GM18519 (cell line): ENCODE data around the gene DSTN.

Source experiments
- ATAC-seq: cut with Tn5 transposase; IDR thresholded peaks from one replicate; pipeline ENCODE4 v1.9.1; 2021; ENCODE audit warnings: mild to moderate bottlenecking, moderate library complexity; ENCODE audit not compliant: unreplicated experiment, low FRiP score

Gene DSTN

DNA sequence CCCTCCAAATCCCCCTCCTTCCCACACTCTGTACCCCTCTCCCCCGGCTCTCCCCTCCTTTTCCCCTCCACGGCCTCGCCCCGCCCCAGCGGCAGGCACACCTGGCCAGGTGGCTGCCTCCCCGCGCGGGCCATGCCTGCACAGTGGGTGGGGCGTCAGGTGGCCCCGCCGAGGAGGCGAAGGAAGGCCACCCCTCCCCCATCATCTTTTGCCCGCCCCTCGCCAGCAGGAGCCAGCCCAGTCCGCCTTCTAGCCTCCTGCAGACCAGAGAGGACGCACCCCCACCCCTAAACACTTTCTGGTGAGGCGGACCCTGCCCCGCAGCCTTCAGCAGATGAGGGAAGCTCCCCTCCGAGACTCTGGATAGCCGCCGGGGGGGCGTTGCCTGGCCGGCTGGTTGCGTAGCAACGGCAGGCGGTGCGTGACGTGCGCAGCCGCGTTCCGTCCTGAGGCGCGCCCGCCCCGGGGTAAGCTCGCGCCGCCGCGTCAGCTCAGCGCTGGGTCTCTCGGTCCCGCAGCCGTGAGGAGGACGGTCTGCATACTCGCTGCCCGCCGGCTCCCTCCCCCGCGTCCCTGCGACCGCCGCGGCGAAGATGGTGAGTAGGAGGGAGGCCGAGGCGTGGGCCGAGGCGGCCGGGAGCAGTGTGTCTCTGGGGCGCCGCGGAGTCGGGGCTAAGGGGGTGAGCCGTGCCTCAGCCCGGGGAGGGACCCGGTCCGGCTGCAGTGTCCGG, at the start of gene DSTN:
Gene DSTN (plus strand): TSS at position 460 of the 731 bp plus-strand sequence. CDS start 134 bp downstream, at position 594.
- ATAC-seq = peak; percentile 90

DNA sequence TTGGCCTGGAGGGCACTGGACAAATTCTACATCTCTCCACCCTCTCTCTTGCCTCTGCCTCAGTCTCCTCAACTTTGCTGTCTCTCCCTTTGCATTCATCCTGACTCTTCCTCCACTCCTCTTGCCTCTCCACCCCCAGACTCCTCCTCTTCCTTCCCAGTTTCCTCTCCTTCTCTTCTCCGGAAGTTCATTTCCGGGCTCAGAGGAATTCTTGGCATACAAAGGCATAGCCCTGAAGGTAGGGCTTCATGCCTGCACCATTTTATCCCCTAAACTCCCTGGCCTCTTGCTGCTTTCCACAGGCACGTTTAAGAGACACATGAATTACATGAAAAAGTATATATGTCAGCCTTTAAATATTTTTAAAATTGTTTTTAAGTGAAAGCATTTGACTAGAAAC, 49.3 kb upstream of the DSTN start:
- ATAC-seq = no peak

DNA sequence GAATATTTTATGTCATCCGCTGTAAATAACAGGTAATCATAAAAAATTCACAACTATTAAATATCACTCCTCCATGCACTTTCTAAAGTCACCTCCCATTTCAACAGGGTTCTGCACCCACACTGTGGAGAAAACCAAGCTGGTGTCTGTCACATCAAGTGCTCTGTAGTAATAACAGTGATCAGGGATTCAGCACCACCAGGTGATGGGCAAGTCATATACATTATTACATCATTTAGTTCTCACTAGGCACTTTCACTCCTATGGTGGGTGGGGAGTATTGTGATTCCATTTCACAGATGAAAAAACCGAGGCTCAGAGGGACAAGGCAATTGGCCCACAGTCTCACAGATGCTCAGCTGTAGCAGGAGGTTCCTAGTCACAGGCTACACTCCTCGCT, 47.3 kb upstream of the DSTN start:
- no peak for ATAC-seq

DNA sequence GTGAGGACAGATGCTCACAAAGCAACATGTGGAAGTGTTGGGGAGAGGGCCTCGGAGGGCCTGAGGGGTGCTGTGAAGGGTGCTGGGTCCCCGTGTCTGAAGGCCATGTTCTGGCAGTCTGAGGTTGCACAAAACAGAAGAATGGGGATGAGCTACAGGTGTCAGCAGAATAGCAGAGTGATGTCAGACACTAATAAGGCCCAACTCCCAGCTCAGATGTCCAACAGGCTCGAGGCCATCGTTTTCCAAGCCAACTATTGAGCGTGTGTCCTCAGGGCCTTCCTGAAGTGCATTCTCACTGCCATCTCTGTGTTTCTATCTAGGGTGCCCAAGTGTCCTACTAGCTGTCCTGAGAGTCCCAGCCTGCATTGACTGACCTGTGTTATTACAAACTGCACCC, 46.5 kb upstream of the DSTN start:
- ATAC-seq = no peak

DNA sequence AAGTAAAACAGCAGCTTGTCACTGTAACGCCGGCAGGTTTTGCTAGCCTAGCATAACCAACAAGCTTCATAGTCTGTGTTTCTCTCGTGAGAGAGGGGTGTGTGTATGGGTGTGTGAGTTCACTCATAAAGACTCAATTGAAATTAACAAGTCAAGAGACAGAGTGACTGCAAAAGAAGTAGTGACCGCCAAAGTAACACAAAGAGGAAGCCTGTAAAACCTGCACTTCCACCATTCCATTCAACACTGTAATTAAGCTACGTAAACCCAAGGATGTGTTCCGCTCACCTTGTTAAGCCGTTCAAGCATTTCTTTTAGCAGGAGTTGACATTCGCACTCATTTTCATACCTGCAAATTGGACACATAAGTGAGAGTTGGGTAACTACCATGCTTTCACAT, 45.3 kb upstream of the DSTN start:
- no peak for ATAC-seq

DNA sequence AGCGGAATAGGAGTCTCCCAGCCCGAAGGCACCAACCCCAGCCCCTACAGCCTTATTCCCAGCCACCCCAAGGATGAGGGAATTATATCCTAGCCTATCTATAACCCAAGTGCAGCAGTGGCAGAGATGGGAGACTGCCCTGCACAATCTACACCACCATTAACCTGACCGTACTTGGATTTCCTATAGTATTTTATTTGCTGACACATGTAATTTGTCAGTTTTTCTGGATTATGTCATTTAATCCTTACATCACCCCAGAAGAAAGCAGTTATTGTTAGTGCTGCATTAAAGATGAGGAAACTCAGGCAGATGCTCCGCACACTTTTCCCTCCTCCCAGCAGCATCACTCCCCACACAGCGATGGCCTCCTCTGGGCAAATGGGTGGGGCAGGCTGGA, 44.7 kb upstream of the DSTN start:
- no peak for ATAC-seq

DNA sequence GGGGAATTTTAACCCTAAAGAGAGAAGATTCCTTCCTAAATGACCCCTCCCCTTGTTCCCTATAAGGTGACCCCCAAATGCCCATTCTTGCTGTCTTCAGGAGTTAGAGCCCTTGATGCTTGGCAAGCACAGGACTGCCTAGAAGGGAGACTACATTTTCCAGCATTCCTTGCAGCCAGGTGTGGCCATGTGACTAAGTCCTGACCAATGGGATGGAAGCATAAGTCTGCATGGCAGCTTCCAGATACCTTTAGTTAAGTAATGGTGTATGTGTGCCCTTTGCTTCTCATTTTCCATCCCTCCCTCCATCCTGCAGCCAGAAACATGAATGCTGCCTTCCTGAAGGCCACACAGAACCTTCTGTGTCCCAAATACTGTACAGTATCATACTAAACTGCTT, 44.2 kb upstream of the DSTN start:
- peak; percentile 59 for ATAC-seq

DNA sequence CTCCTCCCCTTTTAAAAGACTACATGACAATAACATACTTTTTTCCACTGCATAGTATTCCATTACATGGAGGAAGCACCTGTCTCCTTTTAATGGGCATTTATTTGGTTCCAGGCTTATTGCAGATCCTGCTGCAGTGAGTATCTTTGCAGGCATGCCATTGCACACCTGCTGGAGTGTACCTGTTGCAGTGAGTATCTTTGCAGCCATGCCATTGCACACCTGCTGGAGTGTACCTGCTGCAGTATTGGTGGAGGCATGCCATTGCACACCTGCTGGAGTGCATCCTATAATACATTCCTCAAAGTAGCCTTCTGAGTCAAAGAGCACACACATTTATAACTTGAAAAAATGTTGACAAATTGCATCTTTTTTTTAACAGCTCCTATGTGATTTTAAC, 40.3 kb upstream of the DSTN start:
- no peak for ATAC-seq

DNA sequence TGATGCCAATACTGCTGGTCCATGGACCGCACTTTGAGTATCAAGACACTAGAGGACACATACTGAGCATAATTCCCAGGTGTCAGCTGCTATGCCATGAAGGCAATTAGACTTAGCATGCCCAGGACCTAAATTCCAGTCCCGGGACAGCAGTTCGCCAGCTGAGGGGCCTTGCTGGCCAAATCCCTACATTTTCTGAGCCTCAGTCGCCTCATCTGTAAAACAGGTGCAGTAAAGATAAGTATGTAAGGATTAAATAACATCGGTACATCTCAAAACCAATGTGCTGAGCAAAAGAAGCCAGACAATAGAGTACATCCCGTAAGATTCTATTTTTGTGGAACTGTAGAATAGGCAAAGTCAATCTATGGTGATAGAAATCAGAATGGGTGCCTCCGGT, 39.7 kb upstream of the DSTN start:
- no peak for ATAC-seq

DNA sequence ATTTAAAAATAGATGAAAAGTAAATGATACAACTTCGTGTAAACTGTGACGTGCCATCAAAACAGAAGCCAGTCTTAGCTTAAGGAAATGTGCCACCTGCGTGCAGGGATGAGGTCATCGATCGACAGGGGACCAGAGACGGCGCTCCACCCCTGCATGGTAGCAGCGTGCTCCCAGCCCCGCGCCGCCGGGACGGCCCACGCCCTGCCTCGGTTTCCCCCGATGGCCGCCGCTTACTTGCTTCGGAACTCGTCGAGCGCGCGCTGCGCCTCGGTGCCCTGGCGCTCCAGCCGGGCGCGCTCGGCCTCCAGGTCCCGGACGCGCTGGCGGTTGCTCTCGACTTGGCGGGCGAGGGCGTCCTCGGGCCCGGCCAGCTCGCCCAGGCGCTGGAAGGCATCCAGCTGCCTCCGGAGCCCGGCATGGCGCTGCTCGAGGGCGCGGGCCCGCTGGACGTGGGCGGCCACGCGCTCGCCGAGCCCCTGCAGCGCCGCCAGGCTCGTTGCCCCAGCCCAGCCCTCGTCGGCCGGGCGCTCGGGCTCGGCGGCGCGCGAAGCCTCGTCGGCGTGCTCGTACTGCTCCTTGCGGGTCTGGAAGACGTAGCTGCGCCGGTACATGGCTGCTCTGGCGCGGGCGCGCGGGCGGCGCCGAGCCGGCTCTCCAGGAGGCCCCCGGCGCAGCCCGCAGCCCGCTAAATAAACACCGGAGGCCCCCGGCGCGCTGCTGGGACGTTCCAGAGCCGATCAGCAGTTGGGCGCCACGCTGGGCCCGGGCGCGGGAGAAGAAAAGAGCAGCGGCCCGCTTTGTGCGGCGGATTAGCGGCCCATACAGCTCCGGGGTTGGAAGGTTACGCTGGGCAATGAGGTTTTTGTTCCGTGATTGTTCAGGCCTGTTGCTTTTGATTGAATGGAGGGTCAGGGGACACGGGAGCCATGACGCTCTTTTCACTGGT, 38.9 kb upstream of the DSTN start, which contains the start of gene BFSP1:
Gene BFSP1 (minus strand): TSS at position 664 of the 949 bp plus-strand sequence. CDS start 50 bp downstream, at position 614.
- peak; percentile 50 for ATAC-seq

DNA sequence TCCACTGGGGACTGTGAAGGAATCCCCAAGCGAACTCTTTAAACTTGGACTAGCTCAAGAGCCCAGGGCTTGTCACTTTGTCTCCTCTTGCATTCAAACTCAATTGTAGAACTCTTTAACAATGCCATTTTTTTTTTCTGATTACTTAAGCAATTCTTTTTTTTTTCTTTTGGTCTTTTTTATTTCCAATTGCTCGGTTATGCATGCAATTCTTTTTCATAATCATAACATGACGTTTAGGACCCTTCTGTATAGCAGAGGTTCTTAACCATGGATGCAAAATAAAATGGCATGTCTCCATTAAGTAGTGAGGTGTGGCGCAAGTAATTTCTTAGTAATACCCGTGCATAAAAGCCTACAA, 38.2 kb upstream of the DSTN start:
- ATAC-seq = no peak

DNA sequence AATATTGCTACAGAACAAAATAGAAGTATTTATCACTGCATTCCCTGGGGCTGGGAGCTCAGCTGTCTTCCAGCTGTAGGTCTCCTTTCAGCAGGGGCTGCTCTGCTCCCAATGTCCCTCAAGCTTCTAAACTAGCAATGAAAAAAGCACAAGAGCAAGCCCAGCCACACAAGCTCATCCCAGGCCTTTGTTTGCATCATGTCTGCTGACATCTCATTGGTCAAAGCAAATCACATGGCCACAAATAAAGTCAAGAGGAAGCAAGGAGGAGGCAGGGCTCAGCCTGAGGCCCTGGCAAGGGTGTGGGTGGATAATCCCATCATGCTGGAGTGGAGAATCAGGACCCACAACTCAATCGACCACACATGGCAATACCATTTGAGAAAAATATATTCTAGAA, 36.5 kb upstream of the DSTN start:
- no peak for ATAC-seq

DNA sequence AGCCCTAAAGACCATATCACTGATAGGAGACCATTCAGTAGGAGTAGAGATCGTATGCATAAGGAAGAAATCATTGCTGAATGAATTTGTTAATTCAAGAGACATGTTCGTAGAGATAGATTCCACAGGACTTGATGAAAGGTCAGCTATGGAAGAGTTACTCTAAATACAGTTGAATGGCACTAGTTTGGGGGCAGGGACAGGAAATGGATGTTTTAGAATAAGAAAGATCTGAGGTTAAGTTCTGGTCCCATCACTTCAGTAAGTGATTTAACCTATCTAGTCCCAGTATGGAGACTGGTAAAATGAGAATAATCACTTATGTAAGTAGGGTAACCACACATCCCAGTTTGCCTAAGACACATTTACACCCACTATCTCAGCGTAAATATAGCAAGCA, 35.8 kb upstream of the DSTN start:
- no peak for ATAC-seq

DNA sequence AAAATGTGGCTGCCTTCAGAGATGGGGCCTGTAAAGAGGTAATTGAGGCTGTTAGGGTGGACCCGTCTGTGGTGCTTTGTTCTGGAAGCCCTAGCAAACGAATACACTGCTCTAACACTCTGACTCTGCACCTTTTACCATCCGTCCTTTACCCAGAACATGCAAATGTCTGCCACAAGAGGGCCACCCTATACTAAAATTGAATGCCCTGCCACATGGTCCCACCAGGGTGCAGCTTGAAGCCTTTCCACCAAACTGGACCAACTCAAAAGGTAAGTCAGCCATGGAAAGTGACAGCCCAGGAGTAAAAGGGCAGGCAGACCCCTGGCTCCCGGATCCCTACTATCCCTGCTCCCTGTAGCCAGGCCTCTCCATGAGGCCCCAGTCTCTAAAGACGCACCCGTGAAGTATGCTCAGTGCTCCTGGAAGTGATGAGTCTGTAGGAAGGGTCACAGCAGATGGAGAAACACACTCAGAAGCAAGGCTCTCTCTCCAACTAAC, 32.9 kb upstream of the DSTN start:
- ATAC-seq = peak; percentile 78

DNA sequence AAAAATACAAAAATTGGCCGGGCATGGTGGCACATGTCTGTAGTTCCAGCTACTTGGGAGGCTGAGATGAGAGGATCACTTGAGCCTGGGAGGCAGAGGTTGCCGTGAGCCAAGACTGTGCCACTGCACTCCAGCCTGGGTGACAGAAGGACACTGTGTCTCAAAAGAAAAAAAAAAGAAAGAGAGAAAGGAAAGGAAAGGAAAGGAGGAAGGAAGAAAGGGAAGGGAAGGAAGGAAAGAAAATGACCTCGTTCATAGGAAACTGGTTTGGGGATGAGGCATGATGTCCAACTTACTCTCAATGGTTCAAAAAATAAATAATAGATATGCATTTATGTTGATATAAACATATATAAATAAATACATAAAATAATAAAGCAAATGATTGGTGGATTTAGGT, 31.9 kb upstream of the DSTN start:
- ATAC-seq = no peak

DNA sequence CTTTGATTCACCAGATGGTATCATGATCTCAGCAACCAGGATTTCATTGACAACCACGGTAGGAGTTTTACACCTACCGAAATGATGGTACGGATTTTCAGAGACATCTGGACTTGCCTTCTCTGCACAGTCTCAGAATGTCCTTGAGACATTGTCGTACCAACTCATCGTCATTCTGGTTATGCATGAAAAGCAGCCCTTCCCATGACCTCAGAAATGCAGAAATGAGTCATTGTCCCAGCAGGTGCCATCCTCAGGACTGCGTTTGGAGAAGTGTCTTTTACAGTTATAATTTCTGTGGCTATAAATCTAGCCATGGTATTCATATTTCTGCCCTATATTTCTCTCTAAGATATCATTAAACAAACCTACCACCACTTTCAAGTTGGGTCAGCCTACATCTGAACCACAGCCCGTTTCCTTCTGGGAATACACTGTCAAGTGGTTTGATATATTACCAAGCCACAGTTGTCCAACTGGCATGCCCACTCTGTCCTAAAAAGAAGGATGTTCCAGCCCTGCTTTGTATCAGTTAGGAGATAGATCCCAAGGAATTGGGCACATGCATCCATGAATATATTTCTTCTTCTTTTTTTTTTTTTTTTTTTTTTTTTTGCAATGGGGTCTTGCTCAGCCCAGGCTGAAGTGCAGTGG, 31.2 kb upstream of the DSTN start:
- ATAC-seq = no peak

DNA sequence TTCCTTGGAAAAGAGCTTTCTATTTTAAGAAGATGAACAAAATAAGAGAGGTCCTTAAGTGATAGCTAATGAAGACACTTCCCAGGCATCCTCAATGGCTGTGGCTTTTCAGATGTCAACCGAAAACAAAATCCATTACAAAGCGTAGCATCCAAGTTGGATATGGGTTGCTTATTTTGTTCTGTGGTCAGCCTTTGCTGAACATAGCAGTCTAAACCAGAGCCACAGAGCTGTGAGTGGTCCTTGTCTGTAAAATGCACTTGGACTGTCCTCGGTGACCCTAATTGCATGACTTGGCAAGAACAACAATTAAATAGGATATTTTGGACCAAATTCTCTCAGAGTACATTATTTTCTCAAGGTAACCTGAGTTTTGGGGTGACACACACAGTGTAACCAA, 28.3 kb upstream of the DSTN start:
- no peak for ATAC-seq

DNA sequence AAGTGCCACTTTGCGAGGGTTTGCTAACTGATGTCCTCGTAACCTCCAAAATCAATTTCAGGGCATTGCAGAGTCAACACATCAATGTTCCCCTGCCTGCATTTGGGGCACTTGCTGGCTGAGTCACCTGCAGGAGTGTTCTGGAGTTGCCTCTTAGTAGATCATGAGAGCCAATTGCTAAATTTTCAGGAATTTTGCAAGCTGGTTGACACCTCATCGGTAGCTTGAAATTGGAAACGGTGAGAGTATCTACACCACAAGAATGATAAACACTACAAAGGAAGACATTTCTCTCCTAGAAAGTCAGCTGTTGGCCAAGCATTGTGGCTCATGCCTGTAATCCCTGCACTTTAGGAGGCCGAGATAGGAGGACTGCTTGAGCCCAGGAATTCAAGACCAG, 27.9 kb upstream of the DSTN start:
- ATAC-seq = no peak

DNA sequence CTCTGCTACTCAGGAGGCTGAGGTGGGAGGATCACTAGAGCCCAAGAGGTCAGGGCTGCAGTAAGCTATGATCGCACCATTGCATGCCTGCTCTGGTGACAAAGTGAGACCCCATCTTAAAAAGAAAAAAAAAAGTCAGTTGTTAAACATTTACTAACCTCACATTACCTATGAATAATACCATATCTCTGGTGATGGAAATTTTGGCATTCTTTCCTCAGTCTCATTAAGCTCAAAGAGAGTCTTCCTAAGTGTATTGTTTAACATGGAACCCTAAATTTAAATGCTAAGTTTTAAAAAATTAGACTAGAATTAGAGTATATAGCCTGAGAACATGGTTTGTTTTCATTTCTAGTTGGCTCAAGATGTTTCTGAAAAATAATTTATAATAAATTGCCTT, 27.4 kb upstream of the DSTN start:
- no peak for ATAC-seq

DNA sequence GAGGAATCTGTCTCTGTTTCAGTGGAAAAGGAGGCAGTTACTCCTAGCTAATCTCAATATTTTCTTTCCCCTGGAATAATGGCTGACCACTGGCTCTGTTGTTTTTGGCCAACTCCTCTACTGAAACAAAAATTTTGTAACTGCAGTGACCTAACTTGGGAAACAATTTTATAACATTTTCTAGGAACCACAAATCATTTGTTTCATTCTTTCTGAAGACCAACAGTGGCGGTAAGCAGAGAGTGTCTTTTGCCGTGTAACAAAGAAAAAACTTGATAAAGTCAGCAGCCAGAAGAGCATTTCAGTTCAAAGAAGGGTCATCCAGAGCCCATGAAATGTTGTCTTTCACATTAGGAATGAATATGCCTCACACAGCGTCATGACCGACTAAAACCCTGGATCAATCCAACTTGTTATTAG, 26.9 kb upstream of the DSTN start:
- ATAC-seq = no peak

DNA sequence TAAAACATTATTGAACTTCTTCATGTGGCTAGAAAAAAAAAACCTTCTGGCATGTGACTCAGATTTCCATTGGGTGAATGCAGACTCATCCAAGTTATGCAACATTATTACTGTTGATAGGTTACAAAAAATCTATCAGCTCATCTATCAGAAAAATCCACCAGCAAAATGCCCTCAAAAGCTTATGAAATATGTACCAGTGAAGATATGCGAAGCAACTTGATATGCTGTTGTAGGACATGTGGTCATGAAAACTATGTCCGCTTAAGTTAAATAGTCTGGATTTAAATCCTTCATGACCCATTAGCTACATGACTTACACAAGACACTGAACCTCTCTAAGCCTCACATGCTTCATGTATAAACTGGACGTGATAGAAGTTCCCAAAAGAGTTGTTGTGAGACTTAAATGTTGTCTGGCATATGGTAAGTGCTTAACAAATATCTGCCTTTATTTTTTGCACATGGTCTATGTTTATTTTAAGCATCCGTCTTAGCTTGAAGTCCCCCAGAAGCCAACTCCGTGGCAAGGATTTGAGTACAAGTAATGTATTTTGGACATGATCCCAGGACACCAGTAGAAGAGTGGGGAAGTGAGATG, 26.2 kb upstream of the DSTN start:
- ATAC-seq = no peak
